ENCODE measurements around the gene SLC16A11.
A peak's percentile ranks its signal among the peaks of the same experiment; 100 is the strongest.

SLC16A11 gene

DNA sequence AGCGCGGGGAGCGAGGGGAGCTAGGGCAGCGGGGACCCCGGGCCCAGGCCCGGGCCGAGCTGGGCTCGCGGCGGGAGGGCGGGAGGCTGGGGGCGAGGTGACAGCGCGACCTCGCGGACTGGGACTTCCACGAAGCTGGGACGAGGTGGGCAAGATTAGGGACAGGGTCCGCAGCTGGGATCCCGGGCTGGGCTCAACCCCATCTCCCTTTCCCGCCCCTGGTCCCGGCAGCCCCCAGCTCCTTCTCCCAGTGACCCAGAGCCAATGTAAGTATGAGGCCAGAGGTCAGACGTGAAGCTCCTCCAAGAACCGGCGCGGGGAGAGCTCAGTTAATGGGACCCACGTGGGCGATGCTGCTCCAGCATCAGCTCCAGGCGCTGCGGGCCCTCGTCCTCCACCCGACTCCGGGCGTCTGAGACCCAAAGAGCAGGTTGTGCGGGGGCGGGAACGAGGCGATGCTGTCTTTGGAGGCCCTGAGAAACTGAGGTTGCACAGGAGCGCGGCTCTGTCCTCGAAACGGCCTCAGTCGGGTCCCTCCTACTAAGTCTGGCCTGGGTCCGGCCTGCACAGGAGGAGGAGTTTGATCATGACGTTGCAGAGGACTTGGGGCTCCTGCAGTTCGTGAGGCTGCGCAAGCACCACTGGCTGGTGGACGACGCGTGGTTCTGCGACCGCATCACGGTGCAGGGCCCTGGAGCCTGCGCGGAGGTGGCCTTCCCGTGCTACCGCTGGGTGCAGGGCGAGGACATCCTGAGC is 47.5 kb downstream of the SLC16A11 start:
- H3K79me1 ChIP-seq (ENCODE audit: low read depth, low read length): no peaks in the 10 kb centered on the region
- WGBS, 2 donors (ENCODE audit: extremely low coverage in 2 of 2, insufficient read length in 2 of 2, insufficient replicate concordance in 1 of 2): no CpG with 5 or more reads among the region's 58 CpGs
- peak overlapping the region; percentile 66 for H2BK5ac ChIP-seq (ENCODE audit: low read length)
- H3K23ac ChIP-seq (ENCODE audit: low read depth, low read length, poor library complexity): peak overlapping the region; percentile 96
- H3K4me2 ChIP-seq (ENCODE audit: insufficient read depth, low read length, poor library complexity, severe bottlenecking): peak overlapping the region; percentile 61
- H3K4me3 ChIP-seq (ENCODE audit: low read length in 2 of 2): peak overlapping the region in 1 of 2 donors; percentile 72
- peaks cover 0 to 5% of the 10 kb centered on the region in 2 donors for H3K4me1 ChIP-seq (ENCODE audit: control insufficient read depth in 2 of 2, insufficient read depth in 1 of 2, low read depth in 1 of 2, low read length in 2 of 2)
- H3K14ac ChIP-seq (ENCODE audit: low read length): peak overlapping the region; percentile 47
- no peak for DNase-seq (ENCODE audit: low spot score)
- H4K91ac ChIP-seq (ENCODE audit: low read depth, low read length, poor library complexity): no peak overlapping the region
- H3K27ac ChIP-seq (replicated peaks; ENCODE audit: low read length): no peak overlapping the region
- H3K18ac ChIP-seq (ENCODE audit: low read length): peak overlapping the region; percentile 94
- no peak overlapping the region for H2BK12ac ChIP-seq (ENCODE audit: low read length)
- no peak overlapping the region for H2AFZ ChIP-seq (ENCODE audit: low read length)
- H3K27me3 ChIP-seq (ENCODE audit: control insufficient read depth in 3 of 3, insufficient read depth in 3 of 3, low read depth in 1 of 3, low read length in 3 of 3): peaks cover 0 to 21% (median 0%) of the 10 kb centered on the region in 3 experiments
- peaks cover 0 to 2% of the 10 kb centered on the region in 2 donors for H3K9me3 ChIP-seq (replicated peaks in 1 of 2; ENCODE audit: control insufficient read depth in 2 of 2, insufficient read depth in 1 of 2, low read depth in 1 of 2, low read length in 2 of 2)
- peak overlapping the region; percentile 68 for H2BK120ac ChIP-seq (ENCODE audit: low read depth, low read length)
- H2AK5ac ChIP-seq (ENCODE audit: low read depth, low read length): peak overlapping the region; percentile 84
- peak overlapping the region; percentile 83 for H2BK15ac ChIP-seq (ENCODE audit: low read length)
- H3K36me3 ChIP-seq (replicated peaks in 1 of 2; ENCODE audit: control insufficient read depth in 2 of 2, insufficient read depth in 2 of 2, low read length in 2 of 2): peaks cover 4 to 41% of the 10 kb centered on the region in 2 donors
- peak overlapping the region; percentile 70 for H3K9ac ChIP-seq (ENCODE audit: low read depth, low read length, poor library complexity)
- no peak overlapping the region for H4K8ac ChIP-seq (ENCODE audit: low read depth, low read length)
- H3K4ac ChIP-seq (ENCODE audit: low read length): no peak overlapping the region

DNA sequence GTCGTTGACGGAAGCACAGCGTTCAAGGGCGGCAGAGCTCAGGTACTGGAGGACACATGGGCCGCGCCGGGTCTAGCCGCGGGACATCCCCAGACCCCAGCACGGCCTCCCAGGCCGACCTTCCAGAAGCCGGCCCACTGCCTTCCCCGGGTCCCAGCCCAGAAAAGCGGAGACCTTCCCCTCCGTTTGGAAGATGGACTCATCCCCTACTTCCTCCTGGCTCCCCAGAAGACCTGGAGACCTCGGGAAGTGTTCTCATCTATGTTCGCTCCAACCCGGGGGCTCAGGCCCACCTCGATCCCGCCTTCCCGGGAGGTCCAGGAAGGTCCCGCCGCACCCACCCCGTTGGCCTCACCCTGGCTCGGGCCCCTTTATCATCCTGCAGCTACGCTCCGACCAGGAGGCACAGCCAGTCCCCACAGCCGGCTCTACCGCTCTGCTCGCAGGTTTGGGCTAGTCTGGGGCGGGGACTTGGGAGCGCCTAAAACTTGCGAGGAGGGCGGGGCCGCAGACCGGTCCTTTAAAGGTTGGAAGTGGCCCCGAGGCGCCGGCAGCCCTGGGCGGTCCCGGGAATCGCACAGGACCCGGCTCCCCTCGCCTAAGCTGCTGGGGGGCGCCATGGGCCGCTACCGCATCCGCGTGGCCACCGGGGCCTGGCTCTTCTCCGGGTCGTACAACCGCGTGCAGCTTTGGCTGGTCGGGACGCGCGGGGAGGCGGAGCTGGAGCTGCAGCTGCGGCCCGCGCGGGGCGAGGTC is 48.2 kb downstream of the SLC16A11 start, which contains the start of gene ALOX12:
TSS of gene ALOX12 (plus strand) at position 550 of the 756 bp plus-strand sequence. CDS start at position 619, 69 bp downstream.
- DNase-seq (ENCODE audit: low spot score): no peak
- Histone ChIP-seq H3K4ac (ENCODE audit: low read length) (no peak within 1 kb of the TSS), H3K18ac (ENCODE audit: low read length) (peak within 1 kb of the TSS; percentile 94), H3K27ac (replicated peaks; ENCODE audit: low read length) (no peak within 1 kb of the TSS), H3K9ac (ENCODE audit: low read depth, low read length, poor library complexity) (peak within 1 kb of the TSS; percentile 70), H2BK12ac (ENCODE audit: low read length) (no peak within 1 kb of the TSS), H2AK5ac (ENCODE audit: low read depth, low read length) (peak within 1 kb of the TSS; percentile 84), H3K23ac (ENCODE audit: low read depth, low read length, poor library complexity) (peak within 1 kb of the TSS; percentile 96), H3K4me1 (ENCODE audit: control insufficient read depth in 2 of 2, insufficient read depth in 1 of 2, low read depth in 1 of 2, low read length in 2 of 2) (peaks cover 0 to 5% of the 10 kb centered on the region in 2 donors), H3K4me3 (ENCODE audit: low read length in 2 of 2) (peak within 1 kb of the TSS in 1 of 2 donors; percentile 72), H4K8ac (ENCODE audit: low read depth, low read length) (no peak within 1 kb of the TSS), H3K9me3 (replicated peaks in 1 of 2; ENCODE audit: control insufficient read depth in 2 of 2, insufficient read depth in 1 of 2, low read depth in 1 of 2, low read length in 2 of 2) (peaks cover 0 to 2% of the 10 kb centered on the region in 2 donors), H3K79me1 (ENCODE audit: low read depth, low read length) (no peaks in the 10 kb centered on the region), H3K14ac (ENCODE audit: low read length) (peak within 1 kb of the TSS; percentile 47), H3K36me3 (replicated peaks in 1 of 2; ENCODE audit: control insufficient read depth in 2 of 2, insufficient read depth in 2 of 2, low read length in 2 of 2) (peaks cover 4 to 34% of the 10 kb centered on the region in 2 donors), H3K4me2 (ENCODE audit: insufficient read depth, low read length, poor library complexity, severe bottlenecking) (peak within 1 kb of the TSS; percentile 61), H2BK120ac (ENCODE audit: low read depth, low read length) (peak within 1 kb of the TSS; percentile 68), H4K91ac (ENCODE audit: low read depth, low read length, poor library complexity) (no peak within 1 kb of the TSS), H2BK15ac (ENCODE audit: low read length) (peak within 1 kb of the TSS; percentile 83), H2BK5ac (ENCODE audit: low read length) (peak within 1 kb of the TSS; percentile 66), H3K27me3 (ENCODE audit: control insufficient read depth in 3 of 3, insufficient read depth in 3 of 3, low read depth in 1 of 3, low read length in 3 of 3) (peaks cover 0 to 21% (median 0%) of the 10 kb centered on the region in 3 experiments), H2AFZ (ENCODE audit: low read length) (no peak within 1 kb of the TSS)
- WGBS, 2 donors (ENCODE audit: extremely low coverage in 2 of 2, insufficient read length in 2 of 2, insufficient replicate concordance in 1 of 2): no CpG with 5 or more reads among the region's 64 CpGs

DNA sequence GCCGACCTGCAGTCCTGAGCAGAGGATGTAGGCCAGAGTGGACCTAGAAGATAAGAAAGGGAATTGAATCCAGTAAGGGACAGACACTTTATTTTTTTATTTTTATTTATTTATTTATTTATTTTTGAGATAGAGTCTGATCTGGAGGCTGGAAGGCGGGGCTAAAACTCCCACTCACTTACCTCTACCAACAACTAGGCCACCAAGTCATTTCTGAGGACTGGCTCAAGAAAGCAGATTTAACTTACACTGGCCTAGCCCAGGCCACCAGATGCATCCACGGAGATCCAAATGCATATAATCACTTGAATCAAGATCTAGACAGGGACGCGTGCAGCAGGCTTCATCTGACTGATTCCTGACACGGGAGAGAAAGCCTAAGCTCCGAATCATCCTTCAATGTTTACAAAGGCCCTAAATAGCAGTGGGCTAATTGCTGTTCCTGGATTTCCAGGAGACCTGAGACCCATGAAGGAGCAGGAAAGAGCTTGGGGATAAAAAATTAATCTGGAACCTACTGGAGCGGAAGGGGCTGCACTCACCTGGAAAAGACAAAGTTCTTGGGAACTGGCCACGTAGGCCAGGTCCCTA is 49.1 kb downstream of the SLC16A11 start:
- Histone ChIP-seq H3K4me2 (ENCODE audit: insufficient read depth, low read length, poor library complexity, severe bottlenecking) (no peak overlapping the region), H3K79me1 (ENCODE audit: low read depth, low read length) (no peaks in the 10 kb centered on the region), H2AK5ac (ENCODE audit: low read depth, low read length) (no peak overlapping the region), H3K27ac (replicated peaks; ENCODE audit: low read length) (no peak overlapping the region), H4K8ac (ENCODE audit: low read depth, low read length) (no peak overlapping the region), H3K4ac (ENCODE audit: low read length) (no peak overlapping the region), H3K36me3 (replicated peaks in 1 of 2; ENCODE audit: control insufficient read depth in 2 of 2, insufficient read depth in 2 of 2, low read length in 2 of 2) (peaks cover under 1 to 25% of the 10 kb centered on the region in 2 donors), H3K9ac (ENCODE audit: low read depth, low read length, poor library complexity) (no peak overlapping the region), H2AFZ (ENCODE audit: low read length) (no peak overlapping the region), H2BK15ac (ENCODE audit: low read length) (no peak overlapping the region), H3K23ac (ENCODE audit: low read depth, low read length, poor library complexity) (no peak overlapping the region), H3K18ac (ENCODE audit: low read length) (no peak overlapping the region), H2BK12ac (ENCODE audit: low read length) (no peak overlapping the region), H3K4me3 (ENCODE audit: low read length in 2 of 2) (no peak overlapping the region), H3K27me3 (ENCODE audit: control insufficient read depth in 3 of 3, insufficient read depth in 3 of 3, low read depth in 1 of 3, low read length in 3 of 3) (peaks cover 0 to 21% (median 0%) of the 10 kb centered on the region in 3 experiments), H2BK120ac (ENCODE audit: low read depth, low read length) (no peak overlapping the region), H3K14ac (ENCODE audit: low read length) (no peak overlapping the region), H2BK5ac (ENCODE audit: low read length) (no peak overlapping the region), H3K4me1 (ENCODE audit: control insufficient read depth in 2 of 2, insufficient read depth in 1 of 2, low read depth in 1 of 2, low read length in 2 of 2) (peaks cover 0 to 5% of the 10 kb centered on the region in 2 donors), H3K9me3 (replicated peaks in 1 of 2; ENCODE audit: control insufficient read depth in 2 of 2, insufficient read depth in 1 of 2, low read depth in 1 of 2, low read length in 2 of 2) (peaks cover 0 to 2% of the 10 kb centered on the region in 2 donors), H4K91ac (ENCODE audit: low read depth, low read length, poor library complexity) (no peak overlapping the region)
- WGBS, 2 donors (ENCODE audit: extremely low coverage in 2 of 2, insufficient read length in 2 of 2, insufficient replicate concordance in 1 of 2): no CpG with 5 or more reads among the region's 9 CpGs
- DNase-seq (ENCODE audit: low spot score): no peak
